B cell (primary cell): Measurements from ENCODE around the gene GBE1.

Experiments
- CTCF ChIP-seq: fragments of 200-600 bp; IDR thresholded peaks from one replicate; pipeline ENCODE4 v1.8.0; 2022; ENCODE audit warnings: antibody characterized with exemption, mild to moderate bottlenecking
- EZH2 ChIP-seq: IDR thresholded peaks from 2 replicates; pipeline ENCODE4 v1.6.1; 2012; ENCODE audit warnings: borderline replicate concordance, low read depth, mild to moderate bottlenecking, moderate library complexity, low read length; ENCODE audit not compliant: insufficient read depth, poor library complexity, severe bottlenecking

- TF ChIP-seq EZH2, result no peak
- TF ChIP-seq CTCF, result no peak
Measured at GRCh38 chr3:81521855-81522254, 239.6 kb downstream of the GBE1 start.
